Measurements from ENCODE around the gene PLXNB2. TPM values are rescaled to one million over a fixed set of nuclear protein-coding genes. Genes with fewer than 3 reads are reported as not detected.

The PLXNB2 gene
- total and polyA plus RNA-seq, 2 of the 4 experiments (the other 2 are of a cell fraction) = 73.1 to 202 TPM

- ChIA-PET POLR2A (ENCODE audit: unreplicated experiment) (no interaction called here), CTCF (no interaction called here)
- Histone ChIP-seq H3K9me3 (ENCODE audit: control insufficient read depth, insufficient read depth, low read length) (no peaks in the 10 kb centered on the region), H3K4me3 (ENCODE audit: insufficient read depth, low read depth, low read length) (no peak overlapping the region), H2AFZ (replicated peaks; ENCODE audit: low read length, poor library complexity) (no peak overlapping the region), H2AK9ac (replicated peaks; ENCODE audit: low read depth, low read length, poor library complexity) (no peak overlapping the region), H3K79me1 (ENCODE audit: low read depth in 1 of 2, low read length in 2 of 2) (peaks cover 9 to 20% of the 10 kb centered on the region in 2 experiments; a peak in 3 of 4 replicates), H2AK5ac (ENCODE audit: low read depth, low read length) (no peak overlapping the region), H3K14ac (replicated peaks; ENCODE audit: low read depth, low read length) (no peak overlapping the region), H3K4me2 (ENCODE audit: low read depth, low read length) (no peak overlapping the region), H3K27ac (ENCODE audit: insufficient read depth, low read length) (no peak overlapping the region), H4K8ac (ENCODE audit: low read depth in 2 of 2, low read length in 2 of 2) (no peak overlapping the region), H4K91ac (ENCODE audit: insufficient read depth, low read depth, low read length) (no peak overlapping the region), H2BK20ac (ENCODE audit: low read depth, low read length) (no peak overlapping the region), H3K56ac (ENCODE audit: extremely low read depth, insufficient read depth, low read length) (no peak overlapping the region), H3K36me3 (ENCODE audit: control insufficient read depth, insufficient read depth, low read length) (no peaks in the 10 kb centered on the region), H3K4ac (ENCODE audit: low read depth, low read length) (no peak overlapping the region), H4K5ac (ENCODE audit: low read depth, low read length) (no peak overlapping the region), H2BK120ac (ENCODE audit: low read depth, low read length) (no peak overlapping the region), H3K27me3 (ENCODE audit: control insufficient read depth, insufficient read depth, low read length) (no peaks in the 10 kb centered on the region), H2BK15ac (ENCODE audit: low read depth, low read length) (no peak overlapping the region), H3K9me1 (ENCODE audit: insufficient read depth, low read length) (peaks cover 4% of the 10 kb centered on the region; the same call in 1 of the 2 replicates), H3K18ac (ENCODE audit: low read depth, low read length) (no peak overlapping the region), H3K9ac (ENCODE audit: low read depth, low read length) (no peak overlapping the region), H2BK5ac (ENCODE audit: low read depth, low read length, poor library complexity, severe bottlenecking) (no peak overlapping the region), H4K20me1 (ENCODE audit: insufficient read depth, low read length) (peaks cover 15% of the 10 kb centered on the region), H3K23ac (ENCODE audit: low read depth, low read length) (no peak overlapping the region), H3K4me1 (ENCODE audit: control insufficient read depth, insufficient read depth, low read length) (peaks cover 17% of the 10 kb centered on the region)
- WGBS, 2 experiments (ENCODE audit: extremely low coverage in 2 of 2, insufficient read length in 1 of 2) = 64% methylated on average over 5 of the region's 15 CpGs; no CpG with 5 or more reads in 1 of the 2 experiments
- dilution Hi-C loops (cut with HindIII; ENCODE audit: low sequenced_read_pairs, unreplicated experiment) = no loop called here
- intact Hi-C loops (cut with micrococcal nuclease) = no loop called here
- TF ChIP-seq, protein P1, sequence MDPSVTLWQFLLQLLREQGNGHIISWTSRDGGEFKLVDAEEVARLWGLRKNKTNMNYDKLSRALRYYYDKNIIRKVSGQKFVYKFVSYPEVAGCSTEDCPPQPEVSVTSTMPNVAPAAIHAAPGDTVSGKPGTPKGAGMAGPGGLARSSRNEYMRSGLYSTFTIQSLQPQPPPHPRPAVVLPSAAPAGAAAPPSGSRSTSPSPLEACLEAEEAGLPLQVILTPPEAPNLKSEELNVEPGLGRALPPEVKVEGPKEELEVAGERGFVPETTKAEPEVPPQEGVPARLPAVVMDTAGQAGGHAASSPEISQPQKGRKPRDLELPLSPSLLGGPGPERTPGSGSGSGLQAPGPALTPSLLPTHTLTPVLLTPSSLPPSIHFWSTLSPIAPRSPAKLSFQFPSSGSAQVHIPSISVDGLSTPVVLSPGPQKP (IDR thresholded peaks at IDR 0.05; ENCODE audit: borderline replicate concordance, low read depth, low read length) = no peak
- TF ChIP-seq CEBPB (IDR thresholded peaks at IDR 0.05; ENCODE audit: low read depth, low read length) = no peak
- no peak for TF ChIP-seq RAD21 (IDR thresholded peaks at IDR 0.05; ENCODE audit: low read length)
- TF ChIP-seq MAFK (IDR thresholded peaks at IDR 0.05; ENCODE audit: low read depth, low read length) = no peak
- no peak for TF ChIP-seq SMC3 (IDR thresholded peaks at IDR 0.05; ENCODE audit: low read depth, low read length)
- TF ChIP-seq POLR2A (IDR thresholded peaks at IDR 0.05; ENCODE audit: low read depth, low read length) = no peak
- TF ChIP-seq RCOR1 (IDR thresholded peaks at IDR 0.05; ENCODE audit: insufficient replicate concordance, low read length) = no peak
- TF ChIP-seq, protein P2, sequence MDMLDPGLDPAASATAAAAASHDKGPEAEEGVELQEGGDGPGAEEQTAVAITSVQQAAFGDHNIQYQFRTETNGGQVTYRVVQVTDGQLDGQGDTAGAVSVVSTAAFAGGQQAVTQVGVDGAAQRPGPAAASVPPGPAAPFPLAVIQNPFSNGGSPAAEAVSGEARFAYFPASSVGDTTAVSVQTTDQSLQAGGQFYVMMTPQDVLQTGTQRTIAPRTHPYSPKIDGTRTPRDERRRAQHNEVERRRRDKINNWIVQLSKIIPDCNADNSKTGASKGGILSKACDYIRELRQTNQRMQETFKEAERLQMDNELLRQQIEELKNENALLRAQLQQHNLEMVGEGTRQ (IDR thresholded peaks at IDR 0.05; ENCODE audit: low read depth, low read length) = no peak
- no peak for TF ChIP-seq CHD1 (IDR thresholded peaks at IDR 0.05; ENCODE audit: low read depth, low read length)
- TF ChIP-seq FOS (IDR thresholded peaks at IDR 0.05; ENCODE audit: low read depth, low read length) = no peak
- TF ChIP-seq MAZ (IDR thresholded peaks at IDR 0.05; ENCODE audit: borderline replicate concordance, low read depth, low read length) = no peak
- TF ChIP-seq MXI1 (IDR thresholded peaks at IDR 0.05; ENCODE audit: borderline replicate concordance, low read depth, low read length) = no peak
- TF ChIP-seq NFE2L2 (IDR thresholded peaks at IDR 0.05; ENCODE audit: low read depth, low read length) = no peak
- TF ChIP-seq BHLHE40 (IDR thresholded peaks at IDR 0.05; ENCODE audit: low read depth, low read length) = no peak
- in situ Hi-C loops (cut with MboI; ENCODE audit: low sequenced_read_pairs) = no loop called here
- no TSS peak for BruUV-seq (replicated peaks)
- no peak for ATAC-seq (ENCODE audit: low read depth)
- DNase-seq = no peak
These were observed 43.2 kb downstream of the PLXNB2 start for GRCh38 chr22:50264104-50264745.
